Measurements from ENCODE around the gene SUN2.

The SUN2 gene

DNA sequence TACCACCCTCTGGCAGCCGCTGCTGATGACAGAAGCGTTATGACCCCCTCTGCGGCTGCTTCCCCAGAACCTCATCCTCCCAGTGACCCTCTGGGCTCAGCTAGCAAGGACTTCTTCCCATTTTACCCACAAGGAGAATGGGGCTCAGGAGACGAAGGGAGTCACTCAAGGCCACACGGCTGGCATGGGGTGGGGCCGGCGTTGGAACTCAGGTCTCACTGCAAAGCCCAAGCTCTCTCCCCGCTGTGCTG lies 16.8 kb upstream of the SUN2 start:
- POLR2A ChIA-PET = no interaction called here
- CTCF ChIA-PET = no interaction called here
- DNase-seq (ENCODE audit: extremely low spot score) = no peak
- TF ChIP-seq, protein P1, sequence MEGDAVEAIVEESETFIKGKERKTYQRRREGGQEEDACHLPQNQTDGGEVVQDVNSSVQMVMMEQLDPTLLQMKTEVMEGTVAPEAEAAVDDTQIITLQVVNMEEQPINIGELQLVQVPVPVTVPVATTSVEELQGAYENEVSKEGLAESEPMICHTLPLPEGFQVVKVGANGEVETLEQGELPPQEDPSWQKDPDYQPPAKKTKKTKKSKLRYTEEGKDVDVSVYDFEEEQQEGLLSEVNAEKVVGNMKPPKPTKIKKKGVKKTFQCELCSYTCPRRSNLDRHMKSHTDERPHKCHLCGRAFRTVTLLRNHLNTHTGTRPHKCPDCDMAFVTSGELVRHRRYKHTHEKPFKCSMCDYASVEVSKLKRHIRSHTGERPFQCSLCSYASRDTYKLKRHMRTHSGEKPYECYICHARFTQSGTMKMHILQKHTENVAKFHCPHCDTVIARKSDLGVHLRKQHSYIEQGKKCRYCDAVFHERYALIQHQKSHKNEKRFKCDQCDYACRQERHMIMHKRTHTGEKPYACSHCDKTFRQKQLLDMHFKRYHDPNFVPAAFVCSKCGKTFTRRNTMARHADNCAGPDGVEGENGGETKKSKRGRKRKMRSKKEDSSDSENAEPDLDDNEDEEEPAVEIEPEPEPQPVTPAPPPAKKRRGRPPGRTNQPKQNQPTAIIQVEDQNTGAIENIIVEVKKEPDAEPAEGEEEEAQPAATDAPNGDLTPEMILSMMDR (IDR thresholded peaks at IDR 0.05; ENCODE audit: control extremely low read depth, extremely low read depth, low read depth, missing control alignments) = no peak

DNA sequence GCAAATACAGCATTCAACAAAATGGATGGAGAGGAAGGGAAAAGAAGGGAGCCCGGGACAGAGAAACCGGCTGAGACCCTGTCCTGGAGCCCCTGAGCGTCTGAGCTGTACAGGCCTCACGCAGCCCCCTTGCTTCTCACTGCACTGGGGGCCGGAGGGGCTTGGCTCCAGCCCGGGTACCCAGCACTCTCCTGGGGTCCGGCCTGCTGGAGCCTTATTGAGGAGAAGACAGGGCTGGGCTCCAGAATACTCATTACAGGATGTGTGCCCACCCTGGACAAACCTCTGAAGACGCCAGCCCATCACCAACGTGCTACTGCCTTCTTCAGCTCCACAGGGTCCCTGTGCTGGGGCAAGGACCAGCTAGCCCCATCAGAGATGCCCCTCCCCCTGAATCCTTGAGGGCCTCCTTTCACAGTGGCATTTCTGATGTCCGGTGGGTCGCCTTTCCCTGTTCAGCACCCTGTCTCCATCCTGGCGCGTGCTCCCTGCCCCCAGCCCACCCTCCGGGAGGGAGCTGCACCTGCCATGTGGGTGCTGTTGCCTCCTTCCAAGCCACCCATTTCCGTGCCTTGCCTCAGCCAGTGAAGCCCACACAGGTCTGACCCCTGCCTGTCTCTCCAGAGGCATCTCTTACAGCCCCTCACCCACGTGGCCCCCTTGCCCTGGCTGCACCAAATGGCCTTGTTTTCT lies 14.6 kb upstream of the SUN2 start:
- DNase-seq (ENCODE audit: extremely low spot score) = no peak
- TF ChIP-seq, protein P1 (IDR thresholded peaks at IDR 0.05; ENCODE audit: control extremely low read depth, extremely low read depth, low read depth, missing control alignments) = no peak
- POLR2A ChIA-PET = no interaction called here
- CTCF ChIA-PET = interaction anchor here (0.6 to 3.7 kb wide), 11 partner anchors 8 to 232 kb away, joined by 3 to 39 read pairs (median 8); no protein-coding TSS in a partner anchor

DNA sequence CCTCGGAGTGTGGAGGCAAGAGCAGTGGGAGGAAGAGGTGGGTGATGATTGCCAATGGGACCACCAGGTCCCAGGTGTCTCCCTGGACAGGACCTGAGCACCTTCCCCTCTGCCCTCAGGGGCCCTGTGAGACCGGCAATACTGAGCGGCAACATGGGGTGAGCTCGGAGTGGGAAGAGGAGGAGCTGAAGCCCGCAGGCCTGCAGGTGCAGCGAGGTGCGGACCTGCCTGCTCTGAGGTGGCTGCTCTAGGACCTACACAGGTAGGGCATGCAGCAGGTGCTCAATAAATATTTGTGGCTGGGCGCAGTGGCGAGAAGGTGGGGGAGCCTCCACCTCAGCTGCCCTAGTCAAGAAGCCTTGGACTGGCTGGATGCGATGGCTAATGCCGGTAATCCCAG lies 12.2 kb upstream of the SUN2 start:
- POLR2A ChIA-PET = no interaction called here
- TF ChIP-seq, protein P1 (IDR thresholded peaks at IDR 0.05; ENCODE audit: control extremely low read depth, extremely low read depth, low read depth, missing control alignments) = no peak
- CTCF ChIA-PET = interaction anchor here (0.9 to 3.7 kb wide), 15 partner anchors 9 to 905 kb away, joined by 3 to 39 read pairs (median 6); no protein-coding TSS in a partner anchor
- no peak for DNase-seq (ENCODE audit: extremely low spot score)

DNA sequence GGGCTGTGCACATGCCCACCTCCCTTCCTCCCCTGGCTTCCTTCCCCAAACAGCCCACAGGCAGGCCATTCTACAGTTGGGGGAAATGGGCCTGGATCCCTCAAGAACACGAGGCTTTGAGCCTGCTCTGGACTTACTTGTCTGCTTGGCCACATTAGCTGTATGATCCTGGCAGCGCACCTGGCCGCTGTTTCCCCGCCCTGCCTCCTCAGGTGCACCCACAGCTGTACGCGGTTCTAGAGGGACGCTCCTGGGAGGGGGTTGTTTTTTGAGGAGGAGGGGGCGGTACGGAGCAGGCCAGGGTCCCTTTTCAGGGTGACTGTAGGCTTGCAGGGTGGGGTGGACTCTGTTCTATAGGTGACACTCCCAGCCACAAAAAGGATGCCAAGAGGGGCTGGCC lies 11.5 kb upstream of the SUN2 start:
- TF ChIP-seq, protein P1 (IDR thresholded peaks at IDR 0.05; ENCODE audit: control extremely low read depth, extremely low read depth, low read depth, missing control alignments) = no peak
- ChIA-PET POLR2A (no interaction called here), CTCF (interaction anchor here (1.0 to 3.7 kb wide), 8 partner anchors 8 to 49 kb away, joined by 3 to 39 read pairs (median 6); no protein-coding TSS in a partner anchor)
- DNase-seq (ENCODE audit: extremely low spot score) = no peak

DNA sequence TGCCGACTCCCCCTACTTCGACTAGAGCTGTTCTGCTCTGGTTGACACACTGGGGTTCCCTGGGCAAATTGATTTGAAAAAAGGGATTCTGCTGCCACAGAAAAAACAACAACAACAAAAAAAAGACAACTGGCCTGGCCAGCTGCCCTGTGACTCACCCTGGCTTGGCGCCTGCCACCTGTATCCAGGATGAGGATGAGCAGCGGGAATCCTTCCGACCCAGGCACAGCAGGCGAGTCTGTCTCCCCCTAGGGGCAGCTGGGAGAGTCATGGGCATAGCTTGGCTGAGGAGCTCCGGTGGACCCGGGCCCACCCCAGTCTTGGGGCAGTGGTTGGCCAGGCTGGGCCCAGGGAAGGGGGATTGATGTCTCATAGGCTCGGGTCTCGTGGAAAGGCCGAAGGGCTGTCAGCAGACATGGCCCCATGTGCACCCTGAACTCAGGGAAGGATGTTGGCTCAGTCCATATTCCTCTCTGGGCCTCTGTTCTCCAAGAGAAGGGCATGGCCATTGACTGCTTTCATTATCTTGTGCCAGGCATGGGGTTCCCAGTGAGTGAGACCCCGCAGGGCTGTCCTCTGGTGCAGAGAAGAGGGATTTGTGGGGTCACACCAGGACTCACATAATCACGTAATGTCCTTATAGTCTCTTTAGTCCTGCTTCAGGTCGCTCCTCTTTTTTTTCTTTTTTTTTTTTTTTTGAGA lies 10.4 kb upstream of the SUN2 start:
- TF ChIP-seq, protein P1 (IDR thresholded peaks at IDR 0.05; ENCODE audit: control extremely low read depth, extremely low read depth, low read depth, missing control alignments) = peak; percentile 83
- ChIA-PET POLR2A (no interaction called here), CTCF (interaction anchor here (0.8 to 2.1 kb wide), 13 partner anchors 9 to 713 kb away, joined by 3 to 16 read pairs (median 4); partner anchors contain the start of gene SUN2)
- peak; percentile 54 for DNase-seq (ENCODE audit: extremely low spot score)

DNA sequence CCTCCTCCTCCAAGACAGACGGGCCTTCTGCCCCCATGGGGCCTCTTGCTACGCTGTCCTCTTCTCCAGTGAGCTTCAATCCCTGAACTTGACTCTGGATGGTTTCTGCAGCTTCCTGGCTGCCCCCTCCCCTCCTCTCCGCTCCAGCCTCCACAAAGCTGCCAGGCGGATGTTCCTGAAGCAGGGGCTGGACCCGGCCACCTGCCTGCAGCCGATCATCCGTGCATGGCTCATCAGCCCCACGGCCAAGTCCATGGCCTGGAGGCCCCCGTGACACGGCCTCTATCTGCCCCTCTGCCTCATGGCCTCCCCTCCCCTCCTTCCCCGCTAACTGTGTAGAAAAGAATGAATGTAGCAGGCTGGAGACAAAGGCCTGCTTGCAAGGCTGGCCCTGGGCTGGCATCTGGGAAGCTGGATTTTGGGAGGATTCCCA lies 6.8 kb upstream of the SUN2 start:
- TF ChIP-seq, protein P1 (IDR thresholded peaks at IDR 0.05; ENCODE audit: control extremely low read depth, extremely low read depth, low read depth, missing control alignments) = no peak
- CTCF ChIA-PET = interaction anchor here (1.2 to 1.4 kb wide), 2 partner anchors 37 to 107 kb away, joined by 3 to 4 read pairs; no protein-coding TSS in a partner anchor
- DNase-seq (ENCODE audit: extremely low spot score) = no peak
- POLR2A ChIA-PET = no interaction called here
